Caco-2 (cell line): ENCODE measurements around the gene SLC11A1. TPM values are rescaled to one million over a fixed set of nuclear protein-coding genes. Genes with fewer than 3 reads are reported as not detected.

Experiments used
- BruUV-seq: library from RNA; stranded (reverse); fragments of 400-500 nt; replicated peaks from 2 replicates; lab custom pipeline; 2021; lab: Mats Ljungman, UMichigan
- CTCF ChIA-PET: fragments of 300-600 bp; sonication (Branson Sonifier 250); formaldehyde crosslinking; loops from one replicate; lab custom pipeline; 2022; ENCODE audit warnings: antibody characterized with exemption; lab: Charles Lee
- POLR2A ChIA-PET: fragments of 300-600 bp; sonication (Branson Sonifier 250); formaldehyde crosslinking; loops from one replicate; lab custom pipeline; 2022; ENCODE audit warnings: antibody characterized with exemption; lab: Charles Lee
- DNase-seq, 2 experiments: peaks; one replicate each; pipeline versions ENCODE4 v3.0.0 to v3.0.0-alpha.2; 2020 to 2022
- H3K27me3 ChIP-seq: replicated peaks from 2 replicates; pipeline ENCODE4 v1.6.0; 2011; ENCODE audit warnings: low read length; ENCODE audit not compliant: control insufficient read depth, insufficient read depth
- H3K36me3 ChIP-seq: 2 replicates; pipeline ENCODE4 v1.5.1; 2011; ENCODE audit warnings: low read length; ENCODE audit not compliant: control insufficient read depth, insufficient read depth
- H3K4me1 ChIP-seq: fragments of 250-450 bp; sonication (Bioruptor Pico); 2 replicates; pipeline ENCODE4 v1.5.1; 2020; ENCODE audit warnings: mild to moderate bottlenecking
- H3K4me3 ChIP-seq: 2 replicates; pipeline ENCODE4 v1.5.1; 2011; ENCODE audit warnings: low read depth, mild to moderate bottlenecking, control low read depth, low read length
- H3K9me3 ChIP-seq: fragments of 250-450 bp; sonication (Bioruptor Pico); 2 replicates; pipeline ENCODE4 v1.5.1; 2020; ENCODE audit warnings: mild to moderate bottlenecking, moderate library complexity
- H3K27ac Mint-ChIP-seq: one replicate; pipeline ENCODE4 v1.8.0; 2022; ENCODE audit warnings: mixed read lengths; ENCODE audit not compliant: unreplicated experiment
- H3K27me3 Mint-ChIP-seq: one replicate; pipeline ENCODE4 v1.8.0; 2022; ENCODE audit warnings: mixed read lengths; ENCODE audit not compliant: insufficient read depth, unreplicated experiment
- H3K36me3 Mint-ChIP-seq: one replicate; pipeline ENCODE4 v1.8.0; 2022; ENCODE audit warnings: mild to moderate bottlenecking, mixed read lengths; ENCODE audit not compliant: insufficient read depth, unreplicated experiment
- H3K4me1 Mint-ChIP-seq: one replicate; pipeline ENCODE4 v1.8.0; 2022; ENCODE audit warnings: low read depth, mixed read lengths; ENCODE audit not compliant: unreplicated experiment
- H3K4me3 Mint-ChIP-seq: one replicate; pipeline ENCODE4 v1.8.0; 2022; ENCODE audit warnings: mild to moderate bottlenecking, moderate library complexity, mixed read lengths; ENCODE audit not compliant: unreplicated experiment
- H3K9me3 Mint-ChIP-seq: one replicate; pipeline ENCODE4 v1.8.0; 2022; ENCODE audit warnings: mixed read lengths; ENCODE audit not compliant: unreplicated experiment
- intact Hi-C: fragments of 100-400 bp; cut with micrococcal nuclease; formaldehyde crosslinking; loops from one replicate; pipeline ENCODE4 v1.10.0; 2022; ENCODE audit not compliant: unreplicated experiment
- total RNA-seq: library from RNA; stranded (reverse); gene quantifications from 2 replicates; pipeline ENCODE4 v1.2.3, GENCODE V29; 2022
- TF ChIP-seq, protein P1 (sequence below), 2 experiments: fragments of 200-600 bp in 1 of 2; IDR thresholded peaks; 1 replicate in 1 of 2; 2 replicates in 1 of 2; pipeline versions ENCODE4 v1.5.1 to v1.8.0; 2011 to 2022; ENCODE audit warnings: antibody characterized with exemption in 1 of 2, control low read depth in 1 of 2, inconsistent platforms in 1 of 2, low read depth in 1 of 2, low read length in 1 of 2, mild to moderate bottlenecking in 1 of 2, moderate library complexity in 1 of 2; ENCODE audit not compliant: insufficient read depth in 1 of 2, severe bottlenecking in 1 of 2, unreplicated experiment in 1 of 2

The SLC11A1 gene
- total RNA-seq, 1 experiment from 2014 or later = 0.32 TPM

- no peaks in the 10 kb centered on the region for H3K36me3 ChIP-seq
- Mint-ChIP-seq H3K36me3 (no peaks in the 10 kb centered on the region), H3K27me3 (no peaks in the 10 kb centered on the region), H3K9me3 (no peaks in the 10 kb centered on the region), H3K4me3 (no peak overlapping the region), H3K27ac (no peak overlapping the region), H3K4me1 (peaks cover 11% of the 10 kb centered on the region)
- CTCF ChIA-PET = no interaction called here
- H3K4me1 ChIP-seq = peaks cover 6% of the 10 kb centered on the region; the same call in 1 of the 2 replicates
- TF ChIP-seq, protein P1, sequence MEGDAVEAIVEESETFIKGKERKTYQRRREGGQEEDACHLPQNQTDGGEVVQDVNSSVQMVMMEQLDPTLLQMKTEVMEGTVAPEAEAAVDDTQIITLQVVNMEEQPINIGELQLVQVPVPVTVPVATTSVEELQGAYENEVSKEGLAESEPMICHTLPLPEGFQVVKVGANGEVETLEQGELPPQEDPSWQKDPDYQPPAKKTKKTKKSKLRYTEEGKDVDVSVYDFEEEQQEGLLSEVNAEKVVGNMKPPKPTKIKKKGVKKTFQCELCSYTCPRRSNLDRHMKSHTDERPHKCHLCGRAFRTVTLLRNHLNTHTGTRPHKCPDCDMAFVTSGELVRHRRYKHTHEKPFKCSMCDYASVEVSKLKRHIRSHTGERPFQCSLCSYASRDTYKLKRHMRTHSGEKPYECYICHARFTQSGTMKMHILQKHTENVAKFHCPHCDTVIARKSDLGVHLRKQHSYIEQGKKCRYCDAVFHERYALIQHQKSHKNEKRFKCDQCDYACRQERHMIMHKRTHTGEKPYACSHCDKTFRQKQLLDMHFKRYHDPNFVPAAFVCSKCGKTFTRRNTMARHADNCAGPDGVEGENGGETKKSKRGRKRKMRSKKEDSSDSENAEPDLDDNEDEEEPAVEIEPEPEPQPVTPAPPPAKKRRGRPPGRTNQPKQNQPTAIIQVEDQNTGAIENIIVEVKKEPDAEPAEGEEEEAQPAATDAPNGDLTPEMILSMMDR (IDR thresholded peaks at IDR 0.05; ENCODE audit: insufficient read depth in 1 of 2, low read depth in 1 of 2, low read length in 1 of 2, severe bottlenecking in 1 of 2, unreplicated experiment in 1 of 2) = no peak
- intact Hi-C loops = no loop called here
- no TSS peak for BruUV-seq
- DNase-seq = no peak
- H3K4me3 ChIP-seq = no peak overlapping the region
- no peaks in the 10 kb centered on the region for H3K27me3 ChIP-seq
- POLR2A ChIA-PET = no interaction called here
- H3K9me3 ChIP-seq = no peaks in the 10 kb centered on the region
Measured at GRCh38 chr2:218386505-218387368, 4.7 kb downstream of the SLC11A1 start.

DNA sequence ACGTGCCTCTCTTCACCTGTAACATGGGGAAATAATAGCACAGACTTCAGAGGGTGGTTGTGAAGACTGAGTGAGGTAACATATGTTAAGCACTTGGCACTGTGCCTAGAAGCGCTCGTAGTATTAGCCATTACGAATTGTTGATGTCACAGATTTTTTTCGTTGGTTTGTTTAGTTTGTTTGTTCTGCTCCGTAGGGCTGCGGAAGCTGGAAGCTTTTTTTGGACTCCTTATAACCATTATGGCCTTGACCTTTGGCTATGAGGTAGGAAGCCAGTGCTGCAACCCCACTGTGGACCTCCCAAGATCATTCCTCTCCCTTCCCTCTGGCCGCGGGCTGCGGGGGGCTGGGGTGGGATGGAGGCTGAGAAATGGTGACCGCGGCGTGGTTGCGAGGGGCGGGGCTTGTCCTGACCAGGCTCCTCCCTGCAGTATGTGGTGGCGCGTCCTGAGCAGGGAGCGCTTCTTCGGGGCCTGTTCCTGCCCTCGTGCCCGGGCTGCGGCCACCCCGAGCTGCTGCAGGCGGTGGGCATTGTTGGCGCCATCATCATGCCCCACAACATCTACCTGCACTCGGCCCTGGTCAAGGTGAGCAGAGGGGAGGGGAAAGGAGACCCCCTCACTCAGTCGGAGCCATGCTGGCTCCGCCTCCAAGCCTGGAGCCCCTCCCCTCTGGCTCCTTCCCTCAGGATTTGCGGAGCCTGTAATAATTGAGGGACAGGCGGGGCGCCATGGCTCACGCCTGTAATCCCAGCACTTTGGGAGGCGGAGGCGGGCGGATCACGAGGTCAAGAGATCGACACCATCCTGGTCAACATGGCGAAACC, 5.5 kb downstream of the SLC11A1 start:
- TF ChIP-seq, protein P1 (IDR thresholded peaks at IDR 0.05; ENCODE audit: insufficient read depth in 1 of 2, low read depth in 1 of 2, low read length in 1 of 2, severe bottlenecking in 1 of 2, unreplicated experiment in 1 of 2) = no peak
- no peak overlapping the region for H3K4me3 Mint-ChIP-seq
- DNase-seq = no peak
- no TSS peak for BruUV-seq
- POLR2A ChIA-PET = no interaction called here
- no peak overlapping the region for H3K27ac Mint-ChIP-seq
- Histone ChIP-seq H3K9me3 (no peaks in the 10 kb centered on the region), H3K4me1 (peaks cover 6% of the 10 kb centered on the region; the same call in 1 of the 2 replicates), H3K27me3 (no peaks in the 10 kb centered on the region), H3K4me3 (no peak overlapping the region), H3K36me3 (no peaks in the 10 kb centered on the region)
- intact Hi-C loops = no loop called here
- H3K9me3 Mint-ChIP-seq = no peaks in the 10 kb centered on the region
- CTCF ChIA-PET = interaction anchor here (0.6 kb wide), 1 partner anchor 18 kb away, joined by 5 read pairs; no protein-coding TSS in a partner anchor
- peaks cover 11% of the 10 kb centered on the region for H3K4me1 Mint-ChIP-seq
- H3K27me3 Mint-ChIP-seq = no peaks in the 10 kb centered on the region
- H3K36me3 Mint-ChIP-seq = no peaks in the 10 kb centered on the region
